Posterior vena cava (tissue), 2 donors: ENCODE data around the gene LAMA3. TPM values are rescaled to one million over a fixed set of nuclear protein-coding genes. Genes with fewer than 3 reads are reported as not detected.

Source experiments
- DNase-seq: peaks from one replicate; pipeline ENCODE4 v3.0.0-alpha.2; 2020; ENCODE audit warnings: low spot score
- intact Hi-C, 2 donors: fragments of 100-400 bp; cut with DNase I; formaldehyde crosslinking; loops; one replicate each; pipeline versions ENCODE4 v1.14.1 to v1.14.2; 2022 to 2023
- total RNA-seq, 2 donors: library from RNA; stranded (reverse); fragmentation: NEBNext Ultra II Directional; extraction: Animal tissue kit (Norgen Biotek cat#: 25700); gene quantifications; one replicate each; pipeline ENCODE4 v1.2.1, GENCODE V29; 2021
- donor health status: DM: yes; HTN: yes; CAD: no.
- donor health status: DM: yes; HTN: yes; CAD: no.

Gene LAMA3
- total RNA-seq, 2 donors from 2014 or later: 38.6 to 48.4 TPM

GRCh38 chr18:23878336-23878900, 189.2 kb downstream of the LAMA3 start:
- DNase-seq: no peak
- intact Hi-C loops: no loop called here

- no peak for DNase-seq
- intact Hi-C loops: no loop called here
Observed at GRCh38 chr18:23879126-23879525, 189.9 kb downstream of the LAMA3 start.

GRCh38 chr18:23879544-23879943, 190.3 kb downstream of the LAMA3 start:
- intact Hi-C loops: no loop called here
- no peak for DNase-seq

- DNase-seq: no peak
- intact Hi-C loops: loop anchor here in 1 of 2 donors (5.0 to 10.0 kb wide), 2 partner anchors 55 to 212 kb away; no protein-coding TSS in a partner anchor
Observed at GRCh38 chr18:23879966-23880565, 190.8 kb downstream of the LAMA3 start.

GRCh38 chr18:23880931-23881617, 191.8 kb downstream of the LAMA3 start:
- intact Hi-C loops: loop anchor here in 1 of 2 donors (5.0 to 10.0 kb wide), 2 partner anchors 56 to 211 kb away; no protein-coding TSS in a partner anchor
- no peak for DNase-seq

- DNase-seq: no peak
- intact Hi-C loops: loop anchor here in 1 of 2 donors (5.0 to 10.0 kb wide), 2 partner anchors 57 to 211 kb away; no protein-coding TSS in a partner anchor
Observed at GRCh38 chr18:23881778-23882177, 192.5 kb downstream of the LAMA3 start.

GRCh38 chr18:23882616-23883276, 193.5 kb downstream of the LAMA3 start:
- intact Hi-C loops: loop anchor here in 1 of 2 donors (5.0 to 10.0 kb wide), 2 partner anchors 58 to 210 kb away; no protein-coding TSS in a partner anchor

GRCh38 chr18:23883277-23883790, 194.1 kb downstream of the LAMA3 start:
- DNase-seq: no peak
- intact Hi-C loops: loop anchor here in 1 of 2 donors (5.0 to 10.0 kb wide), 2 partner anchors 59 to 209 kb away; no protein-coding TSS in a partner anchor

More at GRCh38 chr18:23882616-23883276, 193.5 kb downstream of the LAMA3 start:
- DNase-seq: no peak

- DNase-seq: no peak
- intact Hi-C loops: loop anchor here in 1 of 2 donors (5.0 to 10.0 kb wide), 2 partner anchors 60 to 207 kb away; no protein-coding TSS in a partner anchor
Observed at GRCh38 chr18:23884681-23885375, 195.6 kb downstream of the LAMA3 start.

- DNase-seq: no peak
- intact Hi-C loops: loop anchor here in 1 of 2 donors (10.0 kb wide), 1 partner anchor 61 kb away; no protein-coding TSS in a partner anchor
Observed at GRCh38 chr18:23885750-23886149, 196.5 kb downstream of the LAMA3 start.

GRCh38 chr18:23887035-23887434, 197.8 kb downstream of the LAMA3 start:
- intact Hi-C loops: loop anchor here in 1 of 2 donors (10.0 kb wide), 1 partner anchor 62 kb away; no protein-coding TSS in a partner anchor
- DNase-seq: no peak

- intact Hi-C loops: loop anchor here in 1 of 2 donors (10.0 kb wide), 1 partner anchor 63 kb away; no protein-coding TSS in a partner anchor
Observed at GRCh38 chr18:23887493-23887892, 198.2 kb downstream of the LAMA3 start.

GRCh38 chr18:23888881-23889280, 199.6 kb downstream of the LAMA3 start:
- intact Hi-C loops: loop anchor here in 1 of 2 donors (10.0 kb wide), 1 partner anchor 64 kb away; no protein-coding TSS in a partner anchor
- DNase-seq: no peak

More at GRCh38 chr18:23887493-23887892, 198.2 kb downstream of the LAMA3 start:
- no peak for DNase-seq

GRCh38 chr18:23889907-23890306, 200.7 kb downstream of the LAMA3 start:
- no peak for DNase-seq
- intact Hi-C loops: loop anchor here in 1 of 2 donors (10.0 kb wide), 1 partner anchor 65 kb away; no protein-coding TSS in a partner anchor

- DNase-seq: no peak
- intact Hi-C loops: no loop called here
Observed at GRCh38 chr18:23890589-23890988, 201.3 kb downstream of the LAMA3 start.

GRCh38 chr18:23893653-23894052, 204.4 kb downstream of the LAMA3 start:
- no peak for DNase-seq
- intact Hi-C loops: no loop called here

GRCh38 chr18:23894661-23895175, 205.5 kb downstream of the LAMA3 start:
- intact Hi-C loops: no loop called here
- DNase-seq: no peak

GRCh38 chr18:23897291-23897690, 208.0 kb downstream of the LAMA3 start:
- intact Hi-C loops: no loop called here
- no peak for DNase-seq
